Measurements from ENCODE around the gene TBC1D7. TPM values are rescaled to one million over a fixed set of nuclear protein-coding genes. Genes with fewer than 3 reads are reported as not detected.

The TBC1D7 gene
- total and polyA plus RNA-seq, 12 donors, result 17.3 to 42.6 (median 28.1) TPM

- Histone ChIP-seq H3K27ac (peak overlapping the region in 8 of 10 donors; percentile 19 to 78 (median 59)), H3K36me3 (no peaks in the 10 kb centered on the region), H3K9me3 (no peaks in the 10 kb centered on the region), H3K4me1 (peaks cover 3 to 62% (median 40%) of the 10 kb centered on the region in 9 donors), H3K27me3 (no peaks in the 10 kb centered on the region), H3K4me3 (no peak overlapping the region)
- WGBS, 2 donors, result 53 to 67% methylated on average over 13 of the region's 13 CpGs
- ATAC-seq, result peak in 6 of 8 donors; percentile 7 to 41 (median 18)
- TF ChIP-seq, protein P1, sequence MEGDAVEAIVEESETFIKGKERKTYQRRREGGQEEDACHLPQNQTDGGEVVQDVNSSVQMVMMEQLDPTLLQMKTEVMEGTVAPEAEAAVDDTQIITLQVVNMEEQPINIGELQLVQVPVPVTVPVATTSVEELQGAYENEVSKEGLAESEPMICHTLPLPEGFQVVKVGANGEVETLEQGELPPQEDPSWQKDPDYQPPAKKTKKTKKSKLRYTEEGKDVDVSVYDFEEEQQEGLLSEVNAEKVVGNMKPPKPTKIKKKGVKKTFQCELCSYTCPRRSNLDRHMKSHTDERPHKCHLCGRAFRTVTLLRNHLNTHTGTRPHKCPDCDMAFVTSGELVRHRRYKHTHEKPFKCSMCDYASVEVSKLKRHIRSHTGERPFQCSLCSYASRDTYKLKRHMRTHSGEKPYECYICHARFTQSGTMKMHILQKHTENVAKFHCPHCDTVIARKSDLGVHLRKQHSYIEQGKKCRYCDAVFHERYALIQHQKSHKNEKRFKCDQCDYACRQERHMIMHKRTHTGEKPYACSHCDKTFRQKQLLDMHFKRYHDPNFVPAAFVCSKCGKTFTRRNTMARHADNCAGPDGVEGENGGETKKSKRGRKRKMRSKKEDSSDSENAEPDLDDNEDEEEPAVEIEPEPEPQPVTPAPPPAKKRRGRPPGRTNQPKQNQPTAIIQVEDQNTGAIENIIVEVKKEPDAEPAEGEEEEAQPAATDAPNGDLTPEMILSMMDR (IDR thresholded peaks at IDR 0.05), result no peak
- intact Hi-C loops (cut with DNase I), result loop anchor here in 1 of 10 donors (5.0 kb wide), 2 partner anchors 133 to 183 kb away; partner anchors contain the start of gene GFOD1
- DNase-seq, result no peak
Observed at GRCh38 chr6:13354331-13355042, 26.1 kb upstream of the TBC1D7 start.

- intact Hi-C loops (cut with DNase I), result no loop called here
- 94 to 97% methylated on average over 9 of the region's 9 CpGs for WGBS, 2 donors
- H3K27me3 ChIP-seq, result no peaks in the 10 kb centered on the region
- no peak overlapping the region for H3K27ac ChIP-seq
- no peaks in the 10 kb centered on the region for H3K36me3 ChIP-seq
- ATAC-seq, result no peak
- no peak overlapping the region for H3K4me3 ChIP-seq
- H3K9me3 ChIP-seq, result no peaks in the 10 kb centered on the region
- TF ChIP-seq, protein P1 (IDR thresholded peaks at IDR 0.05), result no peak
- DNase-seq, result no peak
- peaks cover 3 to 45% (median 30%) of the 10 kb centered on the region in 9 donors for H3K4me1 ChIP-seq
Observed at GRCh38 chr6:13352165-13352564, 23.8 kb upstream of the TBC1D7 start.

DNA sequence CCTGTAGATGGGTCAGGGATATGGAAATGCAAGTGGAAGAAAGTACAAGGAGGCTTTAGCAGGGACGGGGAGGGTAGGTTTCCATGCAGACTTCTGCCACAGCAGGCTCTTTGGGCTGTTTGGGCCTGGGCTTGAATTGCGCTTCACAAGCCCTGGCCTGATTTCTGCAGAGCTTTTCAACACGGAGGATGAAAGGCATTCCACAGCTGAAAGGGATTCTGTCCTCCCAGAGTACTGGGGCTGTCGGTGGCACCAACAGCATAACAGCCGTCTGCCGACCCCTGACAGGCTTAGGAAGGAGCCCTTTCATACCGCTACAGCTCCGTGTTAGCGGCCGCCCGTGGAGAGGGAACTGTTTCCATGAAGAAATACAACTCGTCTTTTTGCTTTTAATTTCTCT, 22.9 kb upstream of the TBC1D7 start:
- Histone ChIP-seq H3K4me1 (peaks cover 3 to 43% (median 27%) of the 10 kb centered on the region in 9 donors), H3K9me3 (no peaks in the 10 kb centered on the region), H3K36me3 (no peaks in the 10 kb centered on the region), H3K4me3 (no peak overlapping the region), H3K27ac (peak overlapping the region in 1 of 10 donors; percentile 57), H3K27me3 (no peaks in the 10 kb centered on the region)
- TF ChIP-seq, protein P1 (IDR thresholded peaks at IDR 0.05), result no peak
- intact Hi-C loops (cut with DNase I), result no loop called here
- ATAC-seq, result no peak
- WGBS, 2 donors, result 77 to 89% methylated on average over 12 of the region's 12 CpGs
- DNase-seq, result no peak

DNA sequence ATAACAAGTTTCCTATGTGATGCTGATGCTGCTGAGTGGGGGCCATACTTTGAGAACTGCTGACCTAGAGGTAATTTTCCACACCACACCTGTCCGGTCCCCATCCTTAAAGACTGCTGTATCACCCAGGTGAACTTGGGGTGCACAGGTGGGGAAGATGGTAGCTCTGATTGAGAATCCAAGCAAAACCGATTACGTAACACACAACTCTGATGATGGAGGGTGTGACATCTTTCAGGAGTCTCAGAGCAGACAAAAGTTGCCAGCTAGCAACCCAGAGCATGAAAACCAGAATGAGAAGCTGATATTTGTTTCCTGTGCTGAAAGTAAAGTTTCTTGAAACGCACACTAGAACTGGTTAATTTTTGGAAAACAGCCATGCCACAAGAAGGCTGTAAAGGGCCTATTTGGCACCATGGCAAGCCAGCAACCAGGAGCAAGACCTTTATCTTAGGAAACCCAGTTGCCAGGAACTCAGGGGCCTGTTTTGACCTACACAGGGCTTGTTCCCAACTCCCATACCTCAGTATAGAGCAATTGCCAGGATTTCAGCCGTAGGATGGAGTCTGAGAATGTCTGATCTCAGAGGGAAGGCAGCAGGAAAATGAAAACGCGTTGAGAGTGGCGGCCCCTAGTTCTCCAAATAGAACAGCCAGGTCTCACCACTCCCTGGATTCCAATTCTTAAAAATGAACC, 21.6 kb upstream of the TBC1D7 start:
- Histone ChIP-seq H3K4me3 (no peak overlapping the region), H3K4me1 (peaks cover under 1 to 30% (median 16%) of the 10 kb centered on the region in 9 donors), H3K27ac (peak overlapping the region in 5 of 10 donors; percentile 4 to 68 (median 51)), H3K27me3 (no peaks in the 10 kb centered on the region), H3K36me3 (no peaks in the 10 kb centered on the region), H3K9me3 (no peaks in the 10 kb centered on the region)
- ATAC-seq, result peak in 5 of 8 donors; percentile 45 to 75 (median 48)
- intact Hi-C loops (cut with DNase I), result loop anchor here in 1 of 10 donors (10.0 kb wide), 1 partner anchor 185 kb away; no protein-coding TSS in a partner anchor
- DNase-seq, result no peak
- WGBS, 2 donors, result 72 to 78% methylated on average over 8 of the region's 8 CpGs
- TF ChIP-seq, protein P1 (IDR thresholded peaks at IDR 0.05), result no peak
